NCI-H460 (cell line): ENCODE measurements around the gene ATRN. TPM values are rescaled to one million over a fixed set of nuclear protein-coding genes. Genes with fewer than 3 reads are reported as not detected.
"Not testable (repeated sequence)": the region's sequence is repeated elsewhere in the genome, so short reads cannot be mapped to it uniquely, and the experiment has no call there.

Experiments used
- DNase-seq: peaks from one replicate; pipeline ENCODE4 v3.0.0-alpha.2; 2016; ENCODE audit warnings: low read depth; ENCODE audit errors: extremely low read depth
- total RNA-seq: library from RNA; depleted of rRNA; stranded (reverse); fragments of >200 nt; shearing (Covaris generic); gene quantifications from 2 replicates; pipeline ENCODE4 v1.2.3, GENCODE V29; 2014

ATRN gene
- total RNA-seq, 1 experiment from 2014 or later: 35.6 TPM

GRCh38 chr20:3514012-3514642, 43.3 kb downstream of the ATRN start:
- DNase-seq: no peak

- no peak for DNase-seq
Measured at GRCh38 chr20:3515379-3516170, 44.8 kb downstream of the ATRN start.

GRCh38 chr20:3521852-3522740, 51.3 kb downstream of the ATRN start:
- no peak for DNase-seq

DNA sequence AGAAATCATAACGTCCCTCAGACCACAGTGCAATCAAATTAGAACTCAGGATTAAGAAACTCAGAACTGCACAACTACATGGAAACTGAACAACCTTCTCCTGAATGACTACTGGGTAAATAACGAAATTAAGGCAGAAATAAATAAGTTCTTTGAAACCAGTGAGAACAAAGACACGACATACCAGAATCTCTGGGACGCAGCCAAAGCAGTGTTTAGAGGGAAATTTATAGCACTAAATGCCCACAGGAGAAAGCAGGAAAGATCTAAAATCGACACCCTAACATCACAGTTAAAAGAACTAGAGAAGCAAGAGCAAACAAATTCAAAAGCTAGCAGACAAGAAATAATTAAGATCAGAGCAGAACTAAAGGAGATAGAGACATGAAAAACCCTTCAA, 53.9 kb downstream of the ATRN start:
- DNase-seq: not testable (repeated sequence)

GRCh38 chr20:3532089-3532615, 61.3 kb downstream of the ATRN start:
- no peak for DNase-seq

GRCh38 chr20:3537733-3538132, 66.9 kb downstream of the ATRN start:
- DNase-seq: not testable (repeated sequence)

- no peak for DNase-seq
Measured at GRCh38 chr20:3539311-3540107, 68.7 kb downstream of the ATRN start.

GRCh38 chr20:3541887-3542721, 71.3 kb downstream of the ATRN start:
- DNase-seq: no peak

GRCh38 chr20:3543901-3544507, 73.2 kb downstream of the ATRN start:
- DNase-seq: no peak

GRCh38 chr20:3545401-3545925, 74.6 kb downstream of the ATRN start:
- DNase-seq: no peak

GRCh38 chr20:3547906-3548305, 77.1 kb downstream of the ATRN start:
- no peak for DNase-seq

GRCh38 chr20:3550837-3551236, 80.0 kb downstream of the ATRN start:
- no peak for DNase-seq

- DNase-seq: no peak
Measured at GRCh38 chr20:3551681-3552434, 81.0 kb downstream of the ATRN start.

GRCh38 chr20:3553663-3554062, 82.8 kb downstream of the ATRN start:
- no peak for DNase-seq

GRCh38 chr20:3557237-3557785, 86.5 kb downstream of the ATRN start:
- no peak for DNase-seq

- DNase-seq: no peak
Measured at GRCh38 chr20:3559231-3559630, 88.4 kb downstream of the ATRN start.

DNA sequence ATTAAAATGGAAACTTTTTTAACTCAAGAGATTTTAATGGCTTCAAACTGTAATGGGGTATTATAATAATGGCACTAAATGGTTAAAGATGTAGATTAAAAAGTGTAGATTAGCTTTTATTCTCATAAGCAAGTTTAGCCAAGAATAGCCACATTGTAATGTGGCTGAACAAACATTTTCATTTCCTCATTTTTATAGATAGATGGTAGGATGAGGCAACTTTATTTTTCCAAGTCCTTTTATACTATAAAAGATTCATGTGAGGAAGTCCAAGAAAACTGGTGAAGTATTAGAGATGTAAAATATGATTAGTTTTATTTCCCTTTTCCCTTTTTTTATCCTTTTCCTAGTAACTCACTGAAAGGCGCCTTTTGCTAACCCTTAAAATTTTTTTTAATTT, 88.8 kb downstream of the ATRN start:
- DNase-seq: no peak

- DNase-seq: no peak
Measured at GRCh38 chr20:3560162-3560561, 89.3 kb downstream of the ATRN start.
